ENCODE results near the gene TMEM132C.
"Not testable (repeated sequence)": the region's sequence is repeated elsewhere in the genome, so short reads cannot be mapped to it uniquely, and the experiment has no call there.

Gene TMEM132C

DNA sequence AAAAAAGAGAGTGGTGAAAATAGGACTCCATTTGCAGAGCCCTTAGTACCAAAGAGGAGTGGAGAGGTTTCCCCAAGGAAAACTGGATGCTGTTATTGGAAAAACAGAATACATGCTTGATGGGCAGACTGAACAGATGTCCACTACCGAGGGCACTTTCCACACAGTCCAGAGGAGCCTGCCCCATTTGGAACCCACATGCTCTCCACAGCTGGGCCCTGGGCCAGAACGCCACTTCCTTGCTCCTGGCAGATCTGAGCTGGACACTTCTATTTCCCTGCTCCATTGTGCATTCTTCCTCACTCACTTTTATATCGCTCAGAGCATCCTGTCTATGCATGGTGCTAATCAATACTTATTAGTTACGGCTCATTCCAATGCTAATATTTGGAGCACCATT, 306.9 kb downstream of the TMEM132C start:
- no peak for DNase-seq

DNA sequence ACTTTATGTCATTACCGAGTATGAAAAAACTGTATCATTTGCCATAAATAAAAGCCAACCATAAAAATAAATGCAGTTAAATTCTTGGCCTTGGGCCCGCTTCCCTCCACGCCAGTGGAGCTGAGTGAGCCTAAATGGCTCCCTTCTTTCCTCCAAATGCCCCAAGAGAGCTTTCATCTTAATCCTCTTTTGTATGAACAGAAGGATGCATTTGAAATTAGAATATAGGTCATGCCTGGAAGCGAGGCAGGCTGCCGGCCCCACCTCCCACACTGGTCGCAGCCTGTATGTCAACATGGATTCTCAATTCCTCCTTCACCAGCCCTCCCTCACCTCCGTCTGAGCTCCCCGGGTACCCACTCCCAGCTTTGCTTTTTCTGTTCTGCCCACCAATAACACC, 311.1 kb downstream of the TMEM132C start:
- DNase-seq, result no peak

DNA sequence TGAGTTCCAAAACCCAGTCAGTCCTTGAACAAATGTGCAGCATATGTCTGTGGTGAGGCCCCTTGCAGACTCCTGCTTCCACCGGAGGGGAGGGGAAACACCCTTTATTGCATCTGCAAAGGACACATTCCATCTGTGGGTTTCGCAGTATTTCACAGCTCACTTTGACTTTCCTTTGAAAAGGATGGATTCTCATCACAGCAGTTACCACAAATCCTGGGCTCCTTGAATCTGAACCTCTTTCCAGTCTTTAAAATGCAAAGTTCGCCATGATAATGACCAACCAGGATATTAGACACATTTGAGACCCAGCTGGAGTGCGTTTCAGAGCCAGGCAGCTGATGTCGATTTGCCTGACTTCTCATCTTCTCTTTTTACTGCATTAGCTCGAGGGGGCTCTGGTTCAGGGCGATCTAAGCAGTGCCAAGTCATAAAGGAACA, 314.4 kb downstream of the TMEM132C start:
- no peak for DNase-seq

DNA sequence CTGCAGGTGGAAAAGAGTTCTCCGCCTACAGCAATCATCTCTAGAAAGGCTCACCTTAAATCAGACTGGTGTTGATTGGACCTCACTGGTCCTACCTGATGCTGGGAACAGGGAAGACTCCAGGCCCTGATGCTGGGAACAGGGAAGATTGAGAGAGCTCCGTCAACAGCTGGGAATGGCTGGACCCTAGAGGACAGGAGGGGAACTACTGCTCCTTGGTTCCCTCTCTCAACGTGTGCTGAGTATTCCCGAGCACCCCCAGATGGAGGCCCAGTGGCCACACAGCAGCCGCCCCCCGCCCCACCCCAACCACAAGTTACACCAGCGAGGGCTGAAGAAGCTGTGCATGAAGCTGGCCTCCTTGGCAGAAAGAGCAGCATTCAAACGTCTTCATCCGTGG, 316.5 kb downstream of the TMEM132C start:
- DNase-seq, result no peak

DNA sequence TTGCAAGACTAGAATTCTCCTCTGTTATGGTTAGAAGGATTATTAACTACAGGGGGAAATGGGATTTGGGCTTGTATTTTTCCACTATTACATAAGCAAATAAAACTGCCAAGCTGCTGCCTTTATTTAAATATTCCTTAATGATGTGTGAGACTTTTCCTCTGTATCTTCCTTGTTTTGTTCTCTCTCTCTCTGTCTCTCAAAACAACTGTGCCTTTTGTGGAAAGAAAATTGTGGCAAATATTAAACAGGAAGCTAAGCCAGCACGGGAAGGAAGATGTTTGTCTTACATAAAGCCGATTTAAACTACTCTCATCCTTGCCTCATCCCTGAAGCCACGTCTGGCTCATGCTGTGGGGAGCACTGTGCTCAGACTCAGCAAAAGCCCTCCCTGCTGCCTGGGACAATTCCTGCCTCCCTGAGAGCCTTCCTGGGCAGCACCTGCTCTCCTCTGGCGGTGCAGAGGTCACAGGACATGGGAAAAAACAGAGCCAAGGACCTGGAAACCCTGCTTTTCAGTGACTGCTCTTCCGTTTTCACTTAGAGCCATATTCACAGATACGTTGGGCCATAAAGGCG, 319.6 kb downstream of the TMEM132C start:
- no peak for DNase-seq

DNA sequence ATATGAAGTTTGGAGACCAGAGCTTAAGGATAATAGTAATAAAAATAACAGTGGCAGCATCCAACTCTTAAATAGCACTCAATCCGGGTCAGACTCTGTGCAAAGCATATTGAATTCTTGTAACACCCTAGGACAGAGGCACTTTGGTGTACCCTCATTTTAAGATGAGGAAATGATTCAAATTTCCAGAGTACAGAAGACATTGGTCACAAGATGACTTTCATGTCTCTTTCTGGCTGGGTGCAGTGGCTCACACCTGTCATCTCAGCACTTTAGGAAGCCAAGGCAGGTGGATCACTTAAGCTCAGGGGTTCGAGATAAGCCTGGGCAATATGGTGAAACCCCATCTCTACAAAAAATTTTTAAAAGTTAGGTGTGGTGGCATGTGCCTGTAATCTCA, 320.9 kb downstream of the TMEM132C start:
- DNase-seq, result no peak

DNA sequence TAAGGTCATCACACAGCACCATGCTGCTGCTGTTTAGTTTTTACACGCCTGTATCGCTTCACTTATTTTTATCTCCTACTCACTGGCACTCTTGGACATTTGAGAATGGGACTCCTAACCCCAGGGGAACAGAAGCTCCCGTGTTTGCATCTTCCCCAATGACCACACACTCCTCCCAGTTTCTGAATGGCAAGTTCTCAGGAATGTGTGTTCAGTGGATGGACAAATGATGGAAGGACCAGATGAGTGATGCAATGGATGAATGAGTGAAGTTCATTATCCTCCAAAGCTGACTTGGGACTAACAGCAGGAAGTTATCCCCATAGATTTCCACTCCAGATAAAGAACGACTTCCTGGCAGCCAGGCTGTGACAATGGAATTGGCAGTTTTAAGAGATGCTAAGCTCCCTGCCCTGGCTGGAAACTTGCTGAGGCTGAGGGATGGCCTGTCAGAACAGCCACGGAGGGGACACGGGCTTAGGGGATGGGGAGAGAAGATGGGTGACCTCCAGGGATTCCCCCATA, 325.3 kb downstream of the TMEM132C start:
- DNase-seq, result no peak

DNA sequence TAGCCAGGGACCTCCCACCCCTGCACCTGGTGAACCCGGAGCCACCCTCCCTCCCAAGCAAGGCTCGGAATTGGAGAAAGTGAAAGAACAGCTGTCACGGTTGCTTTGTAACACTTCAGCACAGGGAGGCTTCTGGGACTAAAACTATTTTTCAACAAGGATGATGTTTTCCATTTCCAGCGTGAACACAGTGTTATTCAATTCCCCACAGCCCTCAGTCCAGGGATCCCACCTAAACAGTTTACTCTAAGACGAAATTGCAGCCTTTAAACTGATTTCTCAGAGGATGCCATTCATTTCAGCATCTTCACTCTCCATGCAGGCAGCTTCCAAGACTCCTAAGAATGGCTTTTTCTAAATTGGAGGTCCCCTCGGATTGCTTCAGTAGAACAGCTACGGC, 327.6 kb downstream of the TMEM132C start:
- DNase-seq, result no peak

DNA sequence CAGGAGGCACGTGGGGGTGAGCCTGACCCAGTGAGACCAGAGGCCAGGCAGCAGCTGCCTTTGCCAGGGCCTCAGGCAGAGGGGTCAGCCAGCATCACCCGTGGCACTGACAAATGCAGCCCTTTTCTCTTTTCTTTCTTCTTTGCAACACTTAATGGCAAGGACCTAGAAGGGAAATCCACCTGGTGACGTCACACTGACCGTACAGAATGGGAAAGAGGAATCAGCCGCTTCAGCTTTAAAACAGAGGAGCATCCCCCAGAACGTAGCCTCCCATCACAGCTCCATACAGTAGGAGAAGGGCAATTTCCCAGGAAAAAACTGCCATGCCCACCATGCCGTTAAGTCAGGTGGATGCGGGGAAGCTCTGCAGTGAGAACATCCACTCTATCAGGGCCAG, 328.6 kb downstream of the TMEM132C start:
- DNase-seq, result no peak

DNA sequence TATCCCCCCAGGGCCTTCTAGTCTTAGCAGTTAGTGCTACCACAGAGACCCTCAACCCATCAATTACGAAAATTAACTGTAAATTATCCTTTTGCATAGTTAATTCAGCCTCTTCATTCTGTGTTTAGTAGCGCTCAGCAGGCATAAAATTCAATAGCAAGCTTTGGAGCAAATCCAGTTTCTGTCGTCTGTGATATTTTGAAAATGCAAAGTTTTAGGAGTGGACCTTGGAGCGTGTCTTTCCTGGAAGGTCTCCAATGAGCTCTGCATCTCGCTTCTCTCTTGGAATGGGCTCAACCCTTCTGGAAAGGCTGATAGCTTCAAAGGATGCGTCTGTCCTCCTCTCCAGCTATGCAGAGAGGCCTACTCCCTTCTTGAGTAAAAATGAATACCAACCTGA, 333.9 kb downstream of the TMEM132C start:
- no peak for DNase-seq

DNA sequence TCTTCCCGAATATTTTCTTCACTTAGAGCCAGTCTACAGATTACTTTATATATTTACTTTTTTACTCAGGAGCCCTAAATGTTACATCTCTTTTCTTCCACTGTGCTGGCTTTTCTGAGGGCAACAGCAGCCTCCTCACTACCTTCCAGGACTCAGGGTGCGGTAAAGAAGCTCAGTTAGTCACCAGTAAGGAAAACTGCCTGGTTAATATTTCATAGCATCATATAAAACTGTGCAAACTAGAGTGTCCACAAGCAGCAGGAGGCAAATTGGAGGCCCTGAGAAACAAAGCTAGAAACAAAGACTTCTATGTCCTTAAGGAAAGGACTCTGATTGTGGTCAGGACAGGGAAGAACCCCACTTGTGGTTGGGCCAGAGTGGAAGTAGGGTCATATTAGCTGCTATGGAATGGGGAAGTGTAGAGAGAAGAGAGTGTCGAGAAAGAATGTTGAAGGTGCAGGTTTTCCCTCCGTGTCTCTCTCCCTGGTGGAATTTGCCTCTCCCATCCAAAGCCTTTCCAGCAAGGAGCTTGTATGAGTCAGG, 336.7 kb downstream of the TMEM132C start:
- no peak for DNase-seq

DNA sequence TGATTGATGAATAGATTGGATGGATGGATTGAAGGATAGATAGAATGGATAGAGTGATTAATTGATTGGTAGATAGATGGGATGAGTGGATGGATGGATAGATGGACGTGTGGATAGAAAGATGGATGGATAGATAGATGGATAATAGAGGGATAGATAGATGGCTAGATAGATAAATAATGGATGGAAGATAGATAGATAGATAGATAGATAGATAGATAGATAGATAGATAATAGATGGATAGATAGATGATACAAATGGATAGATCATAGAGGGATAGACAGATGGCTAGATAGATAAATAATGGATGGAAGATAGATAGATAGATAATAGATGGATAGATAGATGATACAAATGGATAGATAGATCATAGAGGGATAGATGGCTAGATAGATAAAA, 337.2 kb downstream of the TMEM132C start:
- not testable (repeated sequence) for DNase-seq

DNA sequence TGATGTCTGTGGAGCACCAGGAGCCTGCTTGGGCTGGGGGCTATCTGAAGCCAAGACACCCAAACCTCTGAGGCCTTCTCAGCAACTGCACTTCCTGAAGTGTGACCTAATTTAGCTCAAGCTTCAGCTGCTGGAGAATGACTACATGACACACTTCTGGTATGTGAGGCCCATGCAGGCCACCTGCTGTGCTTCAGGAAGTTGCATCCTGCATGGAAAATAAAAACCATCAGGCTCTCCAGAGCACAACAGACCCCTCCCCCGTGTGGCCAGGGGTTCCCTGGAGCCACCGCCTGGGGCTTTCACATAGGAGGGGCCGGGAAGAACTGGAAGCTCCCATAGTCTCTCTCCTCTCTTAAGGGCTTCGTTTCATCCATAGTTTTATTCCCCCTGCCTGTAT, 339.1 kb downstream of the TMEM132C start:
- DNase-seq, result no peak

DNA sequence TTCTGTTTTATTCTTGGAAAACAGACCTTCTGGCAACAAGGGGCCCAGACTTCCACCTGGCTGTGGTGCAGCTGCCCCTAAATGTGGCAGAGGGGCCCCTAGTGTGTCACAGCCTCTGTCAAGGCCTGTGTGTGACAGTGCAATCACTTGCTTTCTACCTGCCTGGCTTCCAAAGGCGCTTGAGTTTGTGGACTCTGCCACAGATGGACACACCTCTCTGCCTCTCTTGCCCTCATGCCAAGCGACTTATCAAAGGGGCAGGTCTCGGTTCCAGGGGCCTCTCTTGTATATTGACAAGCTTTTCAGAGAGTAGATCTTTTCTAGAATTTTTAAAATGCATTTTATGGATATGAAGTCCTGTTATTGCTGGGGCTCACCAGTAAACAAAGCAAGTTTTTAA, 339.6 kb downstream of the TMEM132C start:
- DNase-seq, result no peak

DNA sequence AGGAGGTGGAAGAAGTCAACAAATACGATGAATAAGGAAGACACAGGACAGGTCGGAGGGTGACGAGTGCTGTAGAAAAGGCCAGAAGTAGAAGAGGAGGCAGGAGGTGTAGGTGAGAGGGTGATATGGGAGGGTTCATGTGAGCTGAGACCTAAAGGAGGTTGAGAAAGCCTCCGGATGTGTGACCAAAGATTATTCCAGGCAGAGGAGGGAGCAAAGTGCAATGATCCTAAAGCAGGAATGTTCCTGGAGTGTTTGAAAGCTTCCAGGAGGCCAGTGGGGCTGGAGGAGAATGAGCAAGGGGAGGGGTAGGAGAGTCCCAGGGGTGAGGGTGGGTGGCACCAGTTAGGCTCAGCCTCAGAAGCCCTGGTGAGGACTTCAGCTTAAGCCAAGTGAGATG, 340.0 kb downstream of the TMEM132C start:
- DNase-seq, result no peak

DNA sequence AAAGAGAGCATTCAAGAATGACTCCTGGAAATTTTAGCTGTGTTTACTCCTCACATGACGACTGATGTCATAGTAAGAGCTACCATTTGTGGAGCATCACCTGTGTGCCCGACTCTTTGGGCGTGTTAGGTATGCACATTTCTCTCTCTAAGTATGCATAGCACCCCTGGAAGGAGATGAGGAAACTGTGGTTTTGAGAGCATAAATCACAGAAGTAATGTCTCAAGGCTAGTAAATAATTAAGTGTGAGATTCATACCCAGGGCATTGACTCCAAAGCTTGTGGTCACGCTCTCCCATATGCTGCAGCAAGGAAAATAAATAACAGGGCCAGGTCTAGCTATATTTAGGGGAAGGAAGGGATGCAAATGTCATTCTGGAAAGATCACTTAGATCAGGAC, 340.7 kb downstream of the TMEM132C start:
- DNase-seq, result no peak

DNA sequence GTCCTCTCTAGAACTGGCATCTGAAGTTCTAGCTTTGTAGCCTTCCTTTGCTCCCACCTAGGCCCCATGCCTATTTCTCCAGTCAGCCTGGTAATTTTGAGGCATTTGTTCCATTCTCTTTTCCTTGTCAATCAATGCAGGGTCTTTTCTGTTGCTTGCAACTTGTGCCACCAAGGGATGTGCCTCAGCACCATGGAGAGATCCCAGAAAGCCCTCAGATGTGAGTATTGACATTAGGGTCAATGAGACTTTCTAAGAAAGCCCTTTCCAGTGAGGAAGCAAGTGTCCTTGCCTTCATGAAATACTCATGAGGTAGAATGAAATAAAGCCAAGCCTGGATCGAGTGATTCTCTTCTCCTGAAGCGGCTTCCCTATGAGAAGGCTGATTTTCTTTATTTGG, 342.9 kb downstream of the TMEM132C start:
- no peak for DNase-seq

DNA sequence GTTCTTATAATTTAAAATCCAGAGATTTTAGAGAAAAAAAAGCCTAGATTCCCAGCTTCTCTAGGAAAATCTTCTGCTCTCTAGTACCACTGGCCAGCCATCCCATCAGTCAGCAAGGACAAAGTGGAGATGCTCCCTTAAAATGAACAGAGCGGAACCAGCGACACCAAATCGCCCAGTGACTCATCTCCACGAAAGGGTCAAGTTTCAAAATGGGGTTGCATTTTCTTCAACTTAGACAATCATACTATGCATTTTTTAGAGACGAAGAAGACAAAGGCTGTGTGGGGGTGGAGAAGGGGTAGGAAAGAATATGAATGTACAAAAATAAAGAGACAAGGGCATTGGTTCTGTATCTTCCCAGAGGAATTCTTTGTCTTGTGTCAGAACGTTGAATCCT, 344.8 kb downstream of the TMEM132C start:
- no peak for DNase-seq

DNA sequence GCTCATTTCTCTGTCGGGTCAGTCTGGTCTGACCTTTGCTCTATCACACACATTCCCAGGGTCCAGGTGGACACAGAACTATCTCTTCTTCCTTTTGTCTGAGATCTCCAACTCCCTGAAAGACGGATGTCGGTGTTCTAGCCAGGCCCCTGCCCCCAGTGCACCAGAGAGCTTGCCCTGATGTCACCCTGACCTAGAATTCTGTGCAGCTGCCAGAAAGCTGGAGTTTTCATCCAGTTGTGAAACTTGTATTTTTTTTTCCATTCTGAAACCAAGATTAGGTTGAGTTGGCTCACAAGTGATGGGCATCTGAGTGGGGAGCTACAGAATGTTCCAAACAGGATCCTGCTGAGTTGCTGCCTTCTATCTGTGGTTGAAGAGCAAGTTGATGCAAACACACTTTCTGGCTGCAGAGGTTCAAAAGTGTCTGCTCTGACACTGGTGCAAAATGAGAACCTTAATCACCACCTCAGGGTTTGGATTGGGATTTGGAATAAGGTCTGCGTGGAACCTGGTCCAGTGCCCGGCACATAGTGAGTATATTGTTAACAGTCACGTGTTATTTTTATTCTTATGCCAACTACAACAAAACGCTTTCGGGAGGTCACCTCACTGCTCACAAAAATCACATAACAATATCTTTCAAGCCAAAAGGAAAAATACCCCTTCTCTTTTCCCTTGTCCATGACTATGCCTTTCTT, 345.3 kb downstream of the TMEM132C start:
- no peak for DNase-seq

DNA sequence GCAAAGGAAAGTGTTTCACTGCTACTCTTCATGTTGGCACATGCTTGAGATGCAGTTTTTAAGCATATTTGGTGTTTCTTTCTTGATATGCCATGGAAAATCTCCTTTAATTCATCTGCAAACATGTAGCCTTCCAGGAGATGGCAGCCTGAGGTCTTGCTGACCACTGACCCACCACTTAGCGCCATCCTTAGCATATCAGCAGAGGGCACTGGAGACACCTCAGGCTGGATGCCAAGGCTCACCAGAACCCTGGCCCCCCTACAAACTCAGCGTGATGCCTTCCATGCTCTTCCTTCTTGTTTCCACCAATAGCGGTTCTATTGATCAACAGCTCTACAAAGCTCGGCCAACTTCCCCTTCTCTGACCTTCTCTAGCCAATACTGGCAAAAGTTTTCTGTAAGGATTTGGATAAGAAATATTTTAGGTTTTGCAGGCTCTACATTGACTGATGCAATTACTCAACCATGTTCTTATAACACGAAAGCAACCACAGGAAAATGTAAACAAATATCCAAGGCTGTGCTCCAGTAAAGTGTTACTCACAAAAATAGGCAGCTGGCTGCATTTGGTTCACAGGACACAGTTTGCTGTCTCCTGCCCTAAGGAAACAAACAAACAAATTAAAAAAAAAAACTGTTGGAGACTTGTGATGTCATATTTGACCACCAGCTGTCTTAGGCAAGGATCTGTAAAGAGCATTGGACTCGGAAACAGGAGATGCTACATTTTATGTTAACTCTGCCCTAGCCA, 347.0 kb downstream of the TMEM132C start:
- no peak for DNase-seq

DNA sequence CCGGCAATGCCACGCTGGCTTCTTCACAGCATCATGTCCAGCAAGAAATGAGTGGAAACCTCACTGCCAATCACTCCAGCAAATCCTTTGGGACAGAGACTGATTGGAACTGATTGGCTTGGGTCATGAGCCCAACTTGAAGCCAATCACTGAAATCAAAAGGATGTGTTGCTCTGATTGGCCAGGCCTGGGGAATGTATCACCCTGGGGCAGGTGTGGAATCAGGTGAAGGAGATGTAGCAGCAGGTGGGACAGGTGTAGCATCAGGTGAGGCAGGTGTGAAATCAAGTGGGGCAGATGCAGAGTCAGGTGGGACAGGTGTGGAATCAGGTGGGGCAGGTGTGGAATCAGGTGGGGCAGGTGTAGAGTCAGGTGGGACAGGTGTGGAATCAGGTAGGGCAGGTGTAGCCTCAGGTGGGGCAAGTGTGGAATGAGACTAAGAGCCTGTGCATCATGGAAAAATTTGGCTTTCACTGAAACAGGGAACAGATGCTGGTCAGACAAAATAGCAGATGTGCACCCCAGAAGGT, 350.4 kb downstream of the TMEM132C start:
- no peak for DNase-seq

DNA sequence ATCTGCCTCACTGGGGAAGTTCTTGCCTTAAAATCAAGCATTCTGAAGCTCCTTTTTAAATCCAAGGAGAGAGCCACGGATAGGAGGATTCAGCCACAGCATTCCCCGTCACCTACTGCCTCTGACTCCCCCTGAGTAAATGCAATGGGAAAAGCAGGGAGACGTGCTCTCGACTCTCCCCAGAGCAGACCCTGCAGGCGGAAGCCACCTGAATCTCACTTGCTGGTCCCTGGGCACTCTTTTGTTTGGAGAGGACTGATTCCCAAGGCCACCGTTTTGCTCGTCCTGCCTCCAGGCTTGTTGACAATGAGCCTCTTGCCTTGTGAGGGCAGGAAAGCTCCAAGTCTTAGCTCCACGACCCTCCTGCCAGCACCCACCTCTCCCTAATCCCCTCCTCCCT, 352.3 kb downstream of the TMEM132C start:
- no peak for DNase-seq

DNA sequence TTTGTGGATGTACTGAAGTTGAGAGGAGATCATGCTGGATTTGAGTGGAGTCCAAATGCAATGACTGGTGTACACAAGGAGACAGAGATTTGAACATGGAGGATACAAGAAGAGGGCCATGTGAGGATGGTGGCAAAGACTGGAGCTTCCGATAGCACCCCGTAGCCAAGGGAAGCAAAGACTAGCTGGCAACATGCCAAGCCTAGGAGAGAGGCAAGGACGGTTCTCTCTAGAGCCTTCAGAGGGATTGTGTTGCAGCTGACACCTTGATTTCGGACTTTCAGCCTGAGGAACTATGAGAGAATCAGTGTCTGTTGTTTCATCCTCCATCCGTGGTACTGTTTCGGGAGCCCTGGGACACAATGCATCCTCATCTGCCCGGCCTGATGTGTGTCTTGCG, 354.3 kb downstream of the TMEM132C start:
- DNase-seq, result no peak

DNA sequence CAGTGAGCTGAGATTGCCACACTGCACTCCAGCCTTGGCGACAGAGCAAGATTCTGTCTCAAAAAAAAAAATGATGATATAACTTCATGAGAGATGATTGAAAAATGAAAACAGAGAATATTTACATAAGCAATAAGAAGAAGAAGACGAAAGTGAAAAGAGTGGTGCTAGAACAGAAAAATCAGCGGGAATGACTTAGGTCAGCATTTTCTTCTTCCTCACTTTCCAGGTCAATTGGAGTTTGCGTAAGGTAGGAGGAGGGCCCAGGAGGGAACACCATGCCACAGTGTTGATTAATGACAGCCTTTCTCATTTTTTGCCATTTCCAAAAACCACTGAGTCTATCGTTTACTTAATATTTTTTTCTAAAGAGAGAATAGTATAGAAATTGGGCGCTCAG, 356.8 kb downstream of the TMEM132C start:
- DNase-seq, result no peak

Measured in MV-4-11 (cell line).